ENCODE data around the gene SMYD1.

GRCh38 chr2:88081924-88082608, 14.4 kb downstream of the SMYD1 start:
- TF ChIP-seq CTCF (IDR thresholded peaks at IDR 0.05; ENCODE audit: poor library complexity, severe bottlenecking) (no peak), EZH2 (IDR thresholded peaks at IDR 0.05; ENCODE audit: borderline replicate concordance, insufficient read depth, low read length, poor library complexity, severe bottlenecking) (no peak)

Data from neural cell (in vitro differentiated cells).